ENCODE results near the gene CHKA. TPM values are rescaled to one million over a fixed set of nuclear protein-coding genes. Genes with fewer than 3 reads are reported as not detected.

The CHKA gene
- total RNA-seq, 1 donor from 2014 or later, result 17.9 TPM

DNA sequence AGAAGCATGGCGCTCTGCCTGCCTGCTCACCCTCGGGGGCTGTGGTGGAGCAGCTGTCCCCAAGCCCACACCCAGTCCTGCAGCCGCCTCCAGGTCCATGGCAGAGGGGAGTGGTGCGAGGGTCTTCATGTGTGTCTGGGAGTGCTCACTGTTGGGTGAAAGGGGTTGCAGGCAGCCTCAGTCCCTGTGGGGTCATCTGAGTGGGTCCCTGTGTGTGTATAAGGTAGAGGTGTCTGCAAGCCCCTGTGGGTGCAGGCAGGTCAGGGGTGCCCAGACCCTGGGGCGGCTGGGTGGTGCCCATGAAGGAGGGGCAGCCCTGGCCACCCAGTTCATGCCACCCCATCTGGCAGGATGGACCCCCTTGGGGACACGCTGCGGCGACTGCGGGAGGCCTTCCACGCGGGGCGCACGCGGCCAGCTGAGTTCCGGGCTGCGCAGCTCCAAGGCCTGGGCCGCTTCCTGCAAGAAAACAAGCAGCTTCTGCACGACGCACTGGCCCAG, 106.2 kb downstream of the CHKA start:
- DNase-seq (ENCODE audit: low read depth), result no peak
- peak overlapping the region; percentile 15 for H3K4me3 ChIP-seq (ENCODE audit: low read depth, low read length)
- no peak for TF ChIP-seq CTCF (conservative IDR thresholded peaks at IDR 0.05; ENCODE audit: low read depth, low read length)

DNA sequence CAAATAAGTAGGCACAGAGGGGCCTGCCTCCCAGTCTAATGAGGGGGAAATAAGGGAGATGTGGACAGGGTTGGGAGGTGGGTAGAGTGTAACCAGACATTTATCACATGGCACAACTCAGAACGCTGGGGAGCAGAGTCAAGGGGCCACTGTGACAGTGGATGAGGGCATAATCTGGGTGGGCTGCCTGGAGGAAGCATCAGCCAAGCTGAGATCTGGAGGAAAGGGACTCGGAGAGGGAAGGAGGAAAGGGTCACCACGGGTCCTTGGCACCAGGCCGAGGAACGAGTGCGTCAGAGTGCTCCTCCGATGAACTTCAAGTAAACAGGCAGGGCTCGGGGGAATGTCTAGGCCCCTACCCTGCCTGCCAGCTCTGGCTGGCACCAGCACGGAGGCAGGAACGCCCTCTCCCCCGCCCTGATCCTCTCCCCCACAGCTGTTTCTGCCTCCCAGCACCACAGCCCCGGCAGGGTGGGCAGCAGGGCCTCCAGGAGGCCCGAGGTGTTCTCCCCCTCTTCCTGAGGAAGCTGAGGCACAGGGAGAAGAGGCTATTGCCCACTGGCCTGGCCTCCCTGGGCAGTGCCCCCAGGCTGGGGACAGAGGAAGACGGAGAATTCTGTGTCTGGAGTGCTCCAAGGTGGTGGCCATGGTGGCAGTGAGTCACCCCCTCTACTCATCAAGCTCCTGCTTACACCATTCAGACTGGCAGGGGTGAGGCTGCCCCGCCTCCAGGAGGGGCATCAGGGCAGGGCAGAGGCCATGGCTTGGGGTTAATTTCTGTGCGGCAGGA, 106.8 kb downstream of the CHKA start:
- no peak for TF ChIP-seq CTCF (conservative IDR thresholded peaks at IDR 0.05; ENCODE audit: low read depth, low read length)
- no peak for DNase-seq (ENCODE audit: low read depth)
- peak overlapping the region; percentile 15 for H3K4me3 ChIP-seq (ENCODE audit: low read depth, low read length)

DNA sequence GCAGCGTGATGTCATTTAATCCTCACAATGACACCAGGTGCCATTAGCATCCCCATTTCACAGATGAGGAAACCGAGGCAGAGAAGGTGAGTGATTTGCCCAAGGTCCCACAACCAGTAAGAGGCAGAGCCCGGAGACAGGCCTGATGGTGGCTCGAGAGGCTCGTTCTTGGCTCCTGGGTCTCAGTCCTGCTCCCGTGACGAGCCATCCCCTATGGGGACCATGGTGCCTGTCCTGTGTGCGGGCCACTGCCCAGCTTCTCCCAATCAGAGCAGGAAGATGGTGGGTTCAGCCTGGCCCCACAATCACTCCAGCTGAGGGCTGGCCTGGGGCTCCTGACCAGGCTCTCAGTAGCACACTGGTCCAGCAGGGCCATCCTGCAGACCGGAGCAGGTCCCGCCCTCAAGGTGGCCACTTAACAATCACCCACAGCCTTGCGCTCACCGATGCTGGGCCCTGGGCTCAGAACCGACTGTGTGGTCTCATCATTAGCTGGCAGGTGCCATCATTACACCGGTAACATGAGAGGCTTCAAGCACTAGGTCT, 107.5 kb downstream of the CHKA start:
- no peak overlapping the region for H3K4me3 ChIP-seq (ENCODE audit: low read depth, low read length)
- DNase-seq (ENCODE audit: low read depth), result no peak

GRCh38 chr11:68012843-68013610, 108.2 kb downstream of the CHKA start:
- peak; percentile 93 for DNase-seq (ENCODE audit: low read depth)
- no peak overlapping the region for H3K4me3 ChIP-seq (ENCODE audit: low read depth, low read length)
- TF ChIP-seq CTCF (conservative IDR thresholded peaks at IDR 0.05; ENCODE audit: low read depth, low read length), result no peak

More for the DNA sequence above, 107.5 kb downstream of the CHKA start:
- no peak for TF ChIP-seq CTCF (conservative IDR thresholded peaks at IDR 0.05; ENCODE audit: low read depth, low read length)

GRCh38 chr11:68012044-68012842, 108.9 kb downstream of the CHKA start:
- no peak overlapping the region for H3K4me3 ChIP-seq (ENCODE audit: low read depth, low read length)
- TF ChIP-seq CTCF (conservative IDR thresholded peaks at IDR 0.05; ENCODE audit: low read depth, low read length), result no peak
- DNase-seq (ENCODE audit: low read depth), result no peak
